Pons (tissue), 1 donor: ENCODE results near the gene COL23A1.

ENCODE experiments used
- DNase-seq: peaks from one replicate; pipeline ENCODE4 v3.0.0-alpha.2; 2016; ENCODE audit warnings: low spot score

Gene COL23A1

GRCh38 chr5:178475422-178475821, 114.8 kb downstream of the COL23A1 start:
- no peak for DNase-seq

- no peak for DNase-seq
These were observed 115.5 kb downstream of the COL23A1 start for GRCh38 chr5:178474562-178475184.

- DNase-seq: no peak
These were observed 116.3 kb downstream of the COL23A1 start for GRCh38 chr5:178473854-178474253.

GRCh38 chr5:178472138-178472537, 118.1 kb downstream of the COL23A1 start:
- no peak for DNase-seq

DNA sequence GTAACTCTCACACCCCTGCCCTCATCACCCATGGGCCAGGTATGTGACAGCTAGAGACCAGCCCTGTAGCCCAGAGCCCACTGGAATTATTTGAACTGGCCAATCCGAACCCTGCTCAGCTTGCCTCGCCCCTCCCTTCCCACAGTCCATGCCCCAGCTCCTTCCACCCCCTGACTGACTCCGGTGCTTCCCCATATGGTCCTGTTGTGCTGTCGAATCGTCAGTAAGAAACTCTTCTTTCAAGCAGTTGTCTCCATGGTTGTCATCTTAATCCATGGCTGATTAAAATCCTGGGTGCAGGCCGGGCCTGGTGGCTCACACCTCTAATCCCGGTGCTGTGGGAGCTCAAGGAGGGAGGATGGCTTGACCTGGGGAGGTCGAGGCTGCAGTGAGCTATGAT, 118.5 kb downstream of the COL23A1 start:
- DNase-seq: no peak

DNA sequence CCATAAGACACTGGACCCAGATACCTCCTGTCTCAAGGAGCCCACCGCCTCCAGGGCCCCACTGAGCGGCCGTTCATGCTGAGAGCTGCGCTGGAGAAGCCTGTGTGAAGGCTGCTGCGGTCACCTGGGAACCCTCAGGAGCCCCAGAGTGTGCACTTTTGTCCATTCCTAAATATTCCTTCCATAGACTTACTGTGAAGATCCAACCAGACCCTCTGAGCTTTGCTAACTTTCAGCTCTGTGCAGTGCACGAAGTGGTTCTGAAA, 119.5 kb downstream of the COL23A1 start:
- no peak for DNase-seq

DNA sequence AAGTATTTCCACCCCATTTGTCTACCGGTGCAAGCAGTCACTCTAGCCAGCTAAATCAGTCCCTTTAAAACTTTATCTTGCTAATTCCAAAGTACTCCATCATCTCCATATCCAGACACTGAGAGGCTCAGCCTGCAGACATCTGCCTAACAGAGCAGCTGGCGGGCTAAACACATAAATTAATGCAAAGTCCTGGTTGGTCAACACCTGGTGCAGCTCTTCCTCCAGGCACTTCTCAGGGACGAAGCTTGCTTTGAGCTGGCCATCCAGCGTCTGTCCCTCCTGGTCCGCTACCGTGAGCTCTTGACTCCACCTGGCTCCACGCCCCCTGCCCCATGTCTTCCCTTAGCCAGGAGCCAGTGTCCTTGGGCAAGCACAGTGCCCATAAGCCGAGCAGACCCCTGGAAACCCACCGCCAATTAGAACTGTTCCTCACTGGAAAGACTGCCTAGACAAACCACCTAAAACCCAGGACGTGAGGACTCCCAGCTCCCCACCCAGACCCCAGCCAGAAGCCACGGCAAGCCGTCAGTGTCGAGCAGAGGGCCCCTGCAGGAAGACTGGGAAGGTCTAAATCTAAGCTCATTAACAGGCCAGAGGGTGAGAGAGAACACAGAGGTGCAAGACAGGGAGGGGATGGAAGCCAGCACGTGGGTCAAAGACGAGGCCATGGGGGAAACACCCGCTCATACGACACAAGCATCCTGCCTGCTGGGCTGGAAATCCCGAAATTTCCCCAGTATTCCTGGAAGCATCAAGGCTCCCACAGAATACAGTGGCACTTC, 120.0 kb downstream of the COL23A1 start:
- DNase-seq: no peak

DNA sequence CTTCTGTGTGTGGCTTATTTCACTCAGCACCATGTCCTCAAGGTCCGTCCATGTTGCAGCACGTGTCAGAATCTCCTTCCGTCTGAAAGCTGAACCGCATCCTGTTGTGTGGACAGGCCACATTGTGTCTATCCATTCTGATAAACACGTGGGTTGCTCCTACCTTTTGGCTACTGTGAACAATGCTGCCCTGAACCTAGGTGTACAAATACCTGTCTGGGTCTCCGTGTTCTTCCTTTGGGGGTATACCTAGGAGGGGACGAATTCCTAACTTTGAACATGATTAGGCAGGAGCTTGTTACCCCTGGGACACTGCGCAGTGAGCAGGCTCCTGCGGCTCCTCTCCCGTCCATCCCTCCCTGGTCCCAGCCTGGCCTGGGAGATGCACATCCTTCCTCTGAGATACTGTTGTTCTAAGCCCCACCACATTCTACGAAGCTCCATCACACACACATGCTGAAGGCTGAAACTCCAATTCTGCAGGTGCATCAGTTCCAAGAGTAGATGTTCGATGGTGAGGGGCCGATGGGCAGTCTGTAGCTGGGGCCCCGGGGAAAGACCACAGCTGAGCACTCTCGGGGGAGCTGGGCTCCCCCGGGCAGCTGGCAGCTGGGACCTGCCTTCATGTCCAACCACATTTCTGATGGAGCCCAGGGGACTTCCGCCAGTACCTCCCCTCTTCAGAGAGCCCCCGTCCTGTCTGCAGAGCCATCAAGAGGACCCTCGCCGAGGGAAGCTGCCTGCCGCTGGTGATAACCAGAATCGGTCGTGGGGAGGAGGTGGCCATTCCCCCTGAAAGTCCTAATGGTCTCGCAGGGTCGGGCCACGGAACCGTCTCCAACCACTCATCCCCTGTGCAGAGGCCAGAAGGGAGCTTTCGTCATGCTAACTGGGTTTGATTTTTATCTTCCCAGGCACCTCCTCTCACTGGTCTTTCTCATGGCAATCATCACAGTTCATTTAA, 120.9 kb downstream of the COL23A1 start:
- DNase-seq: no peak

- no peak for DNase-seq
These were observed 122.0 kb downstream of the COL23A1 start for GRCh38 chr5:178468196-178468685.

GRCh38 chr5:178467568-178468195, 122.5 kb downstream of the COL23A1 start:
- DNase-seq: no peak

- no peak for DNase-seq
These were observed 123.0 kb downstream of the COL23A1 start for GRCh38 chr5:178467205-178467567.

GRCh38 chr5:178466342-178466741, 123.9 kb downstream of the COL23A1 start:
- no peak for DNase-seq

- no peak for DNase-seq
These were observed 124.3 kb downstream of the COL23A1 start for GRCh38 chr5:178465861-178466288.

DNA sequence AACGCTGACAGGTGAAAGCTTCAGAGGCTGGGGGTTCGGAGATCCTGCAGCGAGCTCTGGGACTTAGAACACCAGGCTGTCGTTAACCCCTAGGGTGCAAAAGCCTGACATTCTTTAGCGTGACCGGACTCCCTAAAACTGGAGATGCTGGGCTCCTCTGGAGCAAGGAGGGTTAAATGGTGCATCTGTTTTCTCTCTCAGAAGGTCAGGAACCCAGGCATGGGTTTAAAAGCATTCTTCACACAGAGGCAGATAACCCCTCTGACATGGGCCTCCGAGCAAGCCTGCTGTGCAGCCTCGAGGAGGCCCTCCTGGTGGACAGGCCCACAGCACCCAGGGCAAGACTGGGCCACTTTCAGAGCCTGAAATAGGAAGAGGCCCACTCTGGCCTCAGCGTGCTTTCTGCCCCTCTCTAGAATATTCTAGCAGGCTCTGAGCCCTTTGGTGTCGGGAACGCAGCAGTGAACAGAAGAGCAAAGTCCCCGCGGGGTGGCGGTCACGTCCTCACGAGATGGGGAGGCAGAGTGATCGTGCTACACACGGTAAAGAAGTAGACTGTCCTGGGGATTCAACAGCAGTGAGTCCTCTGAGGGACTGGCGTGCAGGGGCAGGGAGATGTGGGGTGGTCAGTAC, 124.8 kb downstream of the COL23A1 start:
- DNase-seq: no peak

GRCh38 chr5:178464431-178465048, 125.7 kb downstream of the COL23A1 start:
- no peak for DNase-seq

DNA sequence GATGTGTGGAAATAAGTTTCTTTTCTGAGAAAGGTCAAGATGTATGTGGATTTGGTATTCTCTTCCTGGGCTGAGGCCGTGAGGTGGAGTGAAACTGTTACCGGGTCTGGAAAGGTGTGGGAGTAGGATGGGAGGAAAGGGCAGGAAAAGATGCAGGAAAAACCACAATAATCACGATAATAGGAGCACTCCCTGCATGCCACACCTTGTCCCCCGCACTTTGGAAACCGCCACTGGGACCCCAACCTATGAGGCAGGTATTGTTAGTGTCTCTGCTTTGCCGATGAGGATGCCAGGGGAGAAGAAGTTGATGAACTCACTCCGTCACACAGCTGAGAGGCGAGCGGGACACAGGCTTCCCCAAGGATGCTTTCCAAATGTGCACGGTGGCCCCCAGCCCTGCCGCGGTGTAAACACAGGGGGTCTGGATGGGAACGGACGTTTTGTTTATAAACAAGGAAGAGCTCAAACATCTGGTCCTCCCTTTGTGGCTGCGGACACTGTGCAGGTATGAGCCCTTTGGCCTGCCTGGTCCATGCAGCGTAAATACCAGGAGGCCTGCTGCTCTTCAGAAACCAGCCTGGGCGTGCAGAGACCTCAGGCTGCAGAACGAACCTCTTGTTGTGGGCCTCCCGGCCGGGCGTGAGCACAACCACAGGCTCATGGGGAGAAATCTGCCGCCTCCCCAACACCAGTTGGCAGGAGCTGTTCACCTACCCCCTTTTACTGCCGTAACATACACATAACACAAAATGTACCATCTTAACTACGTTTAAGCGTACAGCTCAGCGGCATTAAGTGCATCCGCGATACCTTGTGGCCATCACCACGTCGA, 126.7 kb downstream of the COL23A1 start:
- no peak for DNase-seq

- no peak for DNase-seq
These were observed 127.4 kb downstream of the COL23A1 start for GRCh38 chr5:178462816-178463215.

DNA sequence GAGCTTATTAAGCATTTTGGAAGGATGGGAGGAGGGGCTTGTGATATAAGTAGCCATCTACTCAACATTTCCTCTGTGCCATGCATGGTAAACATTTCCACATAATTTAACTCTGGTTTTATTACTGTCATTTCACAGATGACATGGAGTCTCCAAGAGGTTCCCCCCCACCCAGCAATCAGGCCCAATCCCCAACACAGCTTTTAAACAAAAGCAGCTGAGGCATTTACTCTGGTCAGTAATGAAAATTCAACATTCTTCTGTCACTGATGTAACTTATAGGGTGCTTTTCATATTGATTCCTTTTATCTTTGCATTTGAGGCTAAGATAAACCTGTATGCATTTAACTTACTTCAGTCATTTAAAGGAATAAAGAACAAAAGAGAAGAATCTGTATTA, 128.1 kb downstream of the COL23A1 start:
- no peak for DNase-seq

DNA sequence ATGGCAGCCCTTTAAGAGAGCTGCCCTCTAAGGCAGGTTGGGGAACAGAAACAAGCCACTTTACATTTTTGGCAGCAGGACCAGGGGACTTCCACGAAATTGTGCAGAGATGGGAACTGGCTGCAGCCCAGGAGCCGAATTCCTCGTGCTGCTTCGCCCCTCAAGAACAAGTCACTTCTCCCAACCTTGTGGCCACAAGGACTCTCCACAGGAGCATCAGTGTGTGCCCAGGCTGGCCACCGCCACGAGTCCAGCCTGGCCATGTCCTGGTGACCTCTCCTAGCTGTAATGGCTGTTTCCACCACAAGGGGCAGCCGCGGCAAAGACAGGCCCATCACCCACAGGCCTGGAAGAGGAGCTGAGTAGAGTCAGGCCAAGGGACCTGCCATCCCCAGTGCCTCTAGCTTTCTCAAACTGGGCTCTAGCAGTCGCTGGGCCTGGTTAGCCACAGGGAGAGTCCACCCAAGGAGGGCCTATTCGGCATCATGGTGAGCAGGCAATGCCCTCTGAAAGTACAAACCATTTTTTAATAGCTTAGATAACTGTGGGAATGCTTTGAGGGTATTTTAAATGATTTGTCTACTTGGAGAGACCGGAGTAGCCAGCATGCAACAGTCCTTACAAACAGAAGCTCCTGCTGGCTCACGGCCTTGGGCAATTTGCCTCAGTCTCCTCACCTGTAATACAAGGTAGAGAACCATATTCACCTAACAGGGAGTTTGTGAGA, 129.0 kb downstream of the COL23A1 start:
- peak; percentile 75 for DNase-seq

- no peak for DNase-seq
These were observed 129.6 kb downstream of the COL23A1 start for GRCh38 chr5:178460598-178460997.
